Lower leg skin (tissue), 3 donors: Measurements from ENCODE around the gene KCNH5.

Experiments
- POLR2A ChIP-seq, 2 donors: fragments of 450-650 bp; IDR thresholded peaks; one replicate each; pipeline ENCODE4 v1.6.1; 2016 to 2017; ENCODE audit warnings: antibody characterized with exemption in 2 of 2, mild to moderate bottlenecking in 1 of 2, moderate library complexity in 1 of 2
- TF ChIP-seq, protein P1 (sequence below), 3 donors: fragments of 450-650 bp; IDR thresholded peaks; one replicate each; pipeline ENCODE4 v1.5.1; 2016; ENCODE audit warnings: antibody characterized with exemption in 3 of 3, mild to moderate bottlenecking in 3 of 3, moderate library complexity in 2 of 3

DNA sequence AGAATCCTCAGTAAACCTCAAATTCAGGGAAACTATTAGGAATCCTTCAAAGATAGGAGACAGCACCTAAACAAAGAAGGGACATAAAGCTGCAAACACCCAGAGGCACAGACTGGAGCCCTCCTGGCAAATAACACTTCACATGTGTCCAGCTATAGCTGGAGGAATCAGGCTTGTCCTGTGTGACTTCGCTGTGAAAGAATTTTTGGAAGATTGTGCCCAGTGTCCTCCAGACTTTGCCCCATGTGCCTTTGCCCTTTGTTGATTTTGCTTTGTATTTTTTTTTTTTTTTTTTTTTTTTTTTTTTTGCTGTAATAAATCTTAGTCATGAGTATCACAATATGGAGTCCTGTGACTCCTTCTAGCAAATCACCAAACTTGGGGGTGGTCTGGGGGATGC lies 136.8 kb downstream of the KCNH5 start:
- TF ChIP-seq, protein P1, sequence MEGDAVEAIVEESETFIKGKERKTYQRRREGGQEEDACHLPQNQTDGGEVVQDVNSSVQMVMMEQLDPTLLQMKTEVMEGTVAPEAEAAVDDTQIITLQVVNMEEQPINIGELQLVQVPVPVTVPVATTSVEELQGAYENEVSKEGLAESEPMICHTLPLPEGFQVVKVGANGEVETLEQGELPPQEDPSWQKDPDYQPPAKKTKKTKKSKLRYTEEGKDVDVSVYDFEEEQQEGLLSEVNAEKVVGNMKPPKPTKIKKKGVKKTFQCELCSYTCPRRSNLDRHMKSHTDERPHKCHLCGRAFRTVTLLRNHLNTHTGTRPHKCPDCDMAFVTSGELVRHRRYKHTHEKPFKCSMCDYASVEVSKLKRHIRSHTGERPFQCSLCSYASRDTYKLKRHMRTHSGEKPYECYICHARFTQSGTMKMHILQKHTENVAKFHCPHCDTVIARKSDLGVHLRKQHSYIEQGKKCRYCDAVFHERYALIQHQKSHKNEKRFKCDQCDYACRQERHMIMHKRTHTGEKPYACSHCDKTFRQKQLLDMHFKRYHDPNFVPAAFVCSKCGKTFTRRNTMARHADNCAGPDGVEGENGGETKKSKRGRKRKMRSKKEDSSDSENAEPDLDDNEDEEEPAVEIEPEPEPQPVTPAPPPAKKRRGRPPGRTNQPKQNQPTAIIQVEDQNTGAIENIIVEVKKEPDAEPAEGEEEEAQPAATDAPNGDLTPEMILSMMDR (IDR thresholded peaks at IDR 0.05) = no peak
- no peak for TF ChIP-seq POLR2A (IDR thresholded peaks at IDR 0.05)
